Endothelial cell of umbilical vein (primary cell): ENCODE results near the gene KCNQ5. TPM values are rescaled to one million over a fixed set of nuclear protein-coding genes. Genes with fewer than 3 reads are reported as not detected.

ENCODE experiments used
- BruUV-seq: library from RNA; stranded (reverse); fragments of 400-500 nt; replicated peaks from 2 replicates; lab custom pipeline; 2021; lab: Mats Ljungman, UMichigan
- CTCF ChIA-PET: fragments of 300-600, 350-600 bp; sonication (Branson Sonifier 250); formaldehyde crosslinking; loops from one replicate; lab custom pipeline; 2021; ENCODE audit warnings: antibody characterized with exemption, inconsistent platforms; lab: Charles Lee
- POLR2A ChIA-PET: fragments of 300-600, 350-600 bp; sonication (Branson Sonifier 250); formaldehyde crosslinking; loops from one replicate; lab custom pipeline; 2021; ENCODE audit warnings: antibody characterized with exemption, inconsistent platforms; lab: Charles Lee
- DNase-seq: peaks from one replicate; pipeline ENCODE4 v3.0.0-alpha.2; 2011; ENCODE audit warnings: low read depth, low spot score
- FAIRE-seq: peaks from 2 replicates; lab custom pipeline; 2011; peaks lifted over from hg19 to GRCh38; lab: Jason Lieb, UNC
- H2AFZ ChIP-seq: 2 replicates; pipeline ENCODE4 v1.6.0; 2012; ENCODE audit warnings: low read depth, low read length, control low read depth, inconsistent platforms
- H3K27ac ChIP-seq: 2 replicates; pipeline ENCODE4 v1.5.1; 2011; ENCODE audit warnings: low read depth, mild to moderate bottlenecking, control low read depth, low read length, moderate library complexity; ENCODE audit not compliant: insufficient read depth
- H3K27me3 ChIP-seq, 2 experiments: 2 replicates each; pipeline versions ENCODE4 v1.6.0 to v1.6.1; 2011; ENCODE audit warnings: low read length in 2 of 2, mixed read lengths in 1 of 2; ENCODE audit not compliant: control insufficient read depth in 2 of 2, insufficient read depth in 2 of 2
- H3K36me3 ChIP-seq, 2 experiments: 2 replicates in 1 of 2; 3 replicates in 1 of 2; pipeline ENCODE4 v1.5.1; 2011; ENCODE audit warnings: low read length in 2 of 2, mild to moderate bottlenecking in 1 of 2, moderate library complexity in 1 of 2; ENCODE audit not compliant: control insufficient read depth in 2 of 2, insufficient read depth in 2 of 2; ENCODE audit errors: extremely low read depth in 1 of 2
- H3K4me1 ChIP-seq: 3 replicates; pipeline ENCODE4 v1.5.1; 2011; ENCODE audit warnings: mild to moderate bottlenecking, low read length; ENCODE audit not compliant: control insufficient read depth, insufficient read depth; ENCODE audit errors: extremely low read depth
- H3K4me2 ChIP-seq: 2 replicates; pipeline ENCODE4 v1.6.1; 2011; ENCODE audit warnings: low read length, control low read depth, mixed read lengths; ENCODE audit not compliant: insufficient read depth
- H3K4me3 ChIP-seq, 3 experiments: fragments of 200-600 bp in 1 of 3; sonication (generic), shearing (Covaris generic) in 1 of 3; replicated peaks in 1 of 3; 2 replicates each; pipeline ENCODE4 v1.5.1; 2011 to 2016; ENCODE audit warnings: control low read depth in 3 of 3, low read length in 3 of 3, mild to moderate bottlenecking in 2 of 3, inconsistent platforms in 1 of 3, low read depth in 1 of 3, moderate library complexity in 1 of 3; ENCODE audit not compliant: insufficient read depth in 1 of 3
- H3K79me2 ChIP-seq: 2 replicates; pipeline ENCODE4 v1.6.0; 2012; ENCODE audit warnings: low read length, inconsistent platforms; ENCODE audit not compliant: control insufficient read depth, insufficient read depth
- H3K9ac ChIP-seq: replicated peaks from 2 replicates; pipeline ENCODE3; 2011; ENCODE audit warnings: low read length, control low read depth; ENCODE audit not compliant: insufficient read depth; ENCODE audit errors: extremely low read depth
- H3K9me1 ChIP-seq: replicated peaks from 3 replicates; pipeline ENCODE4 v1.6.0; 2011; ENCODE audit warnings: mild to moderate bottlenecking, low read length; ENCODE audit not compliant: control insufficient read depth, insufficient read depth; ENCODE audit errors: extremely low read depth
- H3K9me3 ChIP-seq: replicated peaks from 2 replicates; pipeline ENCODE4 v1.5.1; 2012; ENCODE audit warnings: low read length, inconsistent platforms; ENCODE audit not compliant: control insufficient read depth, insufficient read depth
- H4K20me1 ChIP-seq: replicated peaks from 2 replicates; pipeline ENCODE3; 2011; ENCODE audit warnings: mild to moderate bottlenecking, low read length; ENCODE audit not compliant: control insufficient read depth, insufficient read depth; ENCODE audit errors: extremely low read depth
- FOS ChIP-seq: IDR thresholded peaks from 2 replicates; pipeline ENCODE4 v1.6.1; 2011; ENCODE audit warnings: mild to moderate bottlenecking, low read length, moderate library complexity, borderline replicate concordance; ENCODE audit not compliant: insufficient read depth
- GATA2 ChIP-seq: IDR thresholded peaks from 2 replicates; pipeline ENCODE4 v1.7.0; 2011; ENCODE audit warnings: low read depth, mild to moderate bottlenecking, moderate library complexity, mixed read lengths, low read length; ENCODE audit not compliant: insufficient read length, insufficient read depth
- dilution Hi-C: fragments of 300-500 bp; cut with MboI; formaldehyde crosslinking; loops from one replicate; pipeline ENCODE4 v1.15.0; 2019; ENCODE audit warnings: low sequenced_read_pairs; ENCODE audit not compliant: extremely low pct_ligation_motif_present
- intact Hi-C: fragments of 100-400 bp; cut with micrococcal nuclease; formaldehyde crosslinking; loops from one replicate; pipeline ENCODE4 v1.10.0; 2022
- polyA plus RNA-seq, 4 experiments: library from polyadenylated mRNA; depleted of rRNA in 3 of 4; stranded (reverse) in 3 of 4; unstranded in 1 of 4; fragments of >200 nt; gene quantifications; 2 replicates each; pipeline versions ENCODE4 v1.2.1 to v1.2.3, GENCODE V29; 2011 to 2012; ENCODE audit warnings: missing spikeins in 1 of 4
- total RNA-seq: library from RNA; stranded (reverse); gene quantifications from 2 replicates; pipeline ENCODE4 v1.2.3, GENCODE V29; 2021
- TF ChIP-seq, protein P1 (sequence below), 2 donors: IDR thresholded peaks; 1 replicate in 1 of 2; 2 replicates in 1 of 2; pipeline ENCODE4 v1.5.1; 2011; ENCODE audit warnings: low read length in 2 of 2, mild to moderate bottlenecking in 2 of 2, moderate library complexity in 2 of 2, control low read depth in 1 of 2, inconsistent platforms in 1 of 2, low read depth in 1 of 2; ENCODE audit not compliant: insufficient read depth in 1 of 2; ENCODE audit errors: extremely low read depth in 1 of 2

KCNQ5 gene
- total and polyA plus RNA-seq, 2 donors (not counting 3 experiments of a cell fraction or from before 2014, with no cell fraction given): 0.22 TPM; not detected in 1

DNA sequence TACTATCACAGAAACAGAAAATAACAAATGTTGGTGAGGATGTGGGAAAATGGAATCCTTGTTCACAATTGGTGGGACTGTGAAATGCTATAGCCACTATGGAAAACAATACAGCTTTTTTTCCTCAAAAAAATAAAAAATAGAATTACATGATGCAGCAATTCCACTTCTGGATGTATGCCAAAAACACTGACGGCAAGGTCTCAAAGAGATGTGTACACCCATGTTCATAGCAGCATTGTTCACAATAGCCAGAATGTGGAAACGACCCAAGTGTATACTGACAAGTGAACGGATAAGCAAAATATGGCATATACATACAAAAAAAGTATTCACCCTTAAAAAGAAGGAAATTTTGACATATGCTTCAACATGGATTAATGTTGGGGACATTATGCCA, 390.1 kb downstream of the KCNQ5 start:
- POLR2A ChIA-PET: no interaction called here
- no TSS peak for BruUV-seq

DNA sequence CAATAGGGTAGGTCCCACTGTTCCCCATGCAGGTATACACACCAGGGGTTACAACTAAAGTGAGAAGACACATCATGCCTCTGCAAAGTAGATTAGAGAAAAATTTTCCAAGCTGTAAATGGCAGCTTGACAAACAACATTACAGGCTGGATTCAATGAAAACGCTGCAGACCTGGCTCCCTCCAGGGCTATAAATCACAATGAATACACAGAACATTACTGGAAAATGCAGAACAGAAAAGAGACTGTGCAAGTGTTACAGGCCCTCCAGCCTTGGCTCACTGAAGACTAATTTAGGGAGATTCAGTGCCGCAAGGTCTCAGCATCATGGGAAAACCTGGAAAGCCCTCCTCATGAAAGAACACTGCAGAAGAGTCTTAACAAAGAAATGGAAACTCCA, 395.6 kb downstream of the KCNQ5 start:
- no peak overlapping the region for H3K4me2 ChIP-seq
- no peaks in the 10 kb centered on the region for H3K9me3 ChIP-seq
- no peaks in the 10 kb centered on the region for H3K79me2 ChIP-seq
- FAIRE-seq (no peak), DNase-seq (no peak)
- CTCF ChIA-PET: no interaction called here
- no TSS peak for BruUV-seq
- no peak overlapping the region for H3K27ac ChIP-seq
- no peak overlapping the region for H2AFZ ChIP-seq
- peaks cover 4 to 5% of the 10 kb centered on the region in 2 experiments for H3K27me3 ChIP-seq
- no peaks in the 10 kb centered on the region for H3K4me1 ChIP-seq
- no peak overlapping the region for H3K9ac ChIP-seq
- H3K4me3 ChIP-seq: no peak overlapping the region
- dilution Hi-C loops (no loop called here), intact Hi-C loops (no loop called here)
- H3K9me1 ChIP-seq: no peaks in the 10 kb centered on the region
- no peaks in the 10 kb centered on the region for H3K36me3 ChIP-seq
- H4K20me1 ChIP-seq: no peaks in the 10 kb centered on the region
- TF ChIP-seq GATA2: no peak
- TF ChIP-seq, protein P1, sequence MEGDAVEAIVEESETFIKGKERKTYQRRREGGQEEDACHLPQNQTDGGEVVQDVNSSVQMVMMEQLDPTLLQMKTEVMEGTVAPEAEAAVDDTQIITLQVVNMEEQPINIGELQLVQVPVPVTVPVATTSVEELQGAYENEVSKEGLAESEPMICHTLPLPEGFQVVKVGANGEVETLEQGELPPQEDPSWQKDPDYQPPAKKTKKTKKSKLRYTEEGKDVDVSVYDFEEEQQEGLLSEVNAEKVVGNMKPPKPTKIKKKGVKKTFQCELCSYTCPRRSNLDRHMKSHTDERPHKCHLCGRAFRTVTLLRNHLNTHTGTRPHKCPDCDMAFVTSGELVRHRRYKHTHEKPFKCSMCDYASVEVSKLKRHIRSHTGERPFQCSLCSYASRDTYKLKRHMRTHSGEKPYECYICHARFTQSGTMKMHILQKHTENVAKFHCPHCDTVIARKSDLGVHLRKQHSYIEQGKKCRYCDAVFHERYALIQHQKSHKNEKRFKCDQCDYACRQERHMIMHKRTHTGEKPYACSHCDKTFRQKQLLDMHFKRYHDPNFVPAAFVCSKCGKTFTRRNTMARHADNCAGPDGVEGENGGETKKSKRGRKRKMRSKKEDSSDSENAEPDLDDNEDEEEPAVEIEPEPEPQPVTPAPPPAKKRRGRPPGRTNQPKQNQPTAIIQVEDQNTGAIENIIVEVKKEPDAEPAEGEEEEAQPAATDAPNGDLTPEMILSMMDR (IDR thresholded peaks at IDR 0.05; ENCODE audit: extremely low read depth in 1 of 2, insufficient read depth in 1 of 2, low read depth in 1 of 2, low read length in 2 of 2): no peak
- POLR2A ChIA-PET: no interaction called here

More for the DNA sequence above, 390.1 kb downstream of the KCNQ5 start:
- Histone ChIP-seq H3K9me1 (no peaks in the 10 kb centered on the region), H3K4me1 (no peaks in the 10 kb centered on the region), H3K27ac (no peak overlapping the region), H3K4me2 (no peak overlapping the region), H2AFZ (no peak overlapping the region), H3K79me2 (no peaks in the 10 kb centered on the region), H3K4me3 (no peak overlapping the region), H3K36me3 (no peaks in the 10 kb centered on the region), H3K27me3 (peaks cover 0 to 2% of the 10 kb centered on the region in 2 experiments), H3K9me3 (no peaks in the 10 kb centered on the region), H4K20me1 (no peaks in the 10 kb centered on the region), H3K9ac (no peak overlapping the region)
- no peak for TF ChIP-seq FOS
- CTCF ChIA-PET: no interaction called here
- intact Hi-C loops: no loop called here
- dilution Hi-C loops: no loop called here
- FAIRE-seq (no peak), DNase-seq (no peak)
